ENCODE results near the gene AHSG. TPM values are rescaled to one million over a fixed set of nuclear protein-coding genes. Genes with fewer than 3 reads are reported as not detected.

Gene AHSG
- total and polyA plus RNA-seq, 10 of the 15 experiments (the other 5 are each of a cell fraction or from before 2014, with no cell fraction given), result 0.06 to 0.90 (median 0.15) TPM; not detected in 7

DNA sequence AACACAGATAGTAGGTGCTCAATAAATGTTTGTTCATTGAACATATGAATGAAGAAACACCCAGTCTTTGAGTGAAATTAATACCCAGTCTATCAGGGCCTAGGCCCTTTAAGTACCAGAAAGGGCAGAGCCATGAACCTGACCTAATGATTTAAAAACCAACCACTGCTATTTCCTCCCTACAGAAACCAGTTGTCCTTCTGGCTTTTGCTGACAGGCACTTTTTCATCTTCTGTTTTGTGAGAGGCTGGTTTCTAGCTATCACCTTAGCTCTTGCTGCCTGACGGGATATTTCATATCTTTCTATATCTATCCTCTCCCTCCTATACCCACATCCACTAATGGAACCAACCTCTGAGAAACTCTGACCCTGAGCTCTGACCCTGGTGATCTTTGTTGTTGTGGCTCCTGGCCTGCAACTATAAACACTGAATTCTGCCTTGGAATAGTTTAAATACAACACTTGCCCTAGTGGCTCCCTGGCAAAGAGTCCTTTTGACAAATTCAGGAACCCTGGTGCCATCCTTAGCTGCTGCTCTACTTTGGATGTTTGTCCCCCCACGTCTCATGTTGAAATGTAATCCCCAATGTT lies 4.1 kb upstream of the AHSG start (continued):
- TF ChIP-seq, protein P1, sequence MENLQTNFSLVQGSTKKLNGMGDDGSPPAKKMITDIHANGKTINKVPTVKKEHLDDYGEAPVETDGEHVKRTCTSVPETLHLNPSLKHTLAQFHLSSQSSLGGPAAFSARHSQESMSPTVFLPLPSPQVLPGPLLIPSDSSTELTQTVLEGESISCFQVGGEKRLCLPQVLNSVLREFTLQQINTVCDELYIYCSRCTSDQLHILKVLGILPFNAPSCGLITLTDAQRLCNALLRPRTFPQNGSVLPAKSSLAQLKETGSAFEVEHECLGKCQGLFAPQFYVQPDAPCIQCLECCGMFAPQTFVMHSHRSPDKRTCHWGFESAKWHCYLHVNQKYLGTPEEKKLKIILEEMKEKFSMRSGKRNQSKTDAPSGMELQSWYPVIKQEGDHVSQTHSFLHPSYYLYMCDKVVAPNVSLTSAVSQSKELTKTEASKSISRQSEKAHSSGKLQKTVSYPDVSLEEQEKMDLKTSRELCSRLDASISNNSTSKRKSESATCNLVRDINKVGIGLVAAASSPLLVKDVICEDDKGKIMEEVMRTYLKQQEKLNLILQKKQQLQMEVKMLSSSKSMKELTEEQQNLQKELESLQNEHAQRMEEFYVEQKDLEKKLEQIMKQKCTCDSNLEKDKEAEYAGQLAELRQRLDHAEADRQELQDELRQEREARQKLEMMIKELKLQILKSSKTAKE (IDR thresholded peaks at IDR 0.05; ENCODE audit: low read depth, poor library complexity, severe bottlenecking), result no peak
- TF ChIP-seq RAD21 (IDR thresholded peaks at IDR 0.05; ENCODE audit: insufficient read depth, low read depth, low read length), result no peak

DNA sequence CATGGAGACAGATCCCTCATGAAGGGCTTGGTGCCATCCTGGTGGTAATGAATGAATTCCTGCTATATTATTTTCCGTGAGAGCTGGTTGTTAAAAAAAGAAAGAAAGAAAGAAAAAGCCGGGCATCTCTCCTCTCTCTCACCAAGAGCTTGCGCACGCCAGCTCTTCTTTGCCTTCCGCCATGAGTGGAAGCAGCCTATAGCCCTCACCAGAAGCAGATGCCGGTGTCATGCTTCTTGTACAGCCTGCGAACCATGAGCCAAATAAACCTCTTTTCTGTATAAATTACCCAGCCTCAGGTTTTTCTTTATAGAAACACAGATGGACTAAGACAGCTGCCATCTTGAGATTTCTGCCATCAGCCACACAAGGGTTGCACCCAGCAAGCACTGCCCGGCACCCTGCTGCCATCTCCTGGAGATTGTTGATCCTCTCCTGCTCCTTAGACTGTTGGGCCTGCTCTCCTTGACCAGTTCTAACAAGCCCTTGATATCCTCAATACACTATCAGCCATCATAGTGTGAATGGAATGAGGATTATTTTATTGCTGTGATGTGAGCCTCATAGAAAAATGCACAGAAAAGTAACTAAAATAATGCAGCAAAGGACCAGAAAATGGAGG lies 3.5 kb upstream of the AHSG start:
- ChIA-PET POLR2A (no interaction called here), RAD21 (ENCODE audit: unreplicated experiment) (interaction anchor here (0.7 to 2.5 kb wide), 6 partner anchors 69 to 949 kb away, joined by 3 to 8 read pairs (median 3); no protein-coding TSS in a partner anchor), SMC1A (ENCODE audit: uncharacterized antibody, unreplicated experiment) (interaction anchor here (0.8 to 2.6 kb wide), 7 partner anchors 13 to 629 kb away, joined by 3 to 28 read pairs (median 4); no protein-coding TSS in a partner anchor), CTCF (interaction anchor here (0.7 to 5.1 kb wide), 16 partner anchors 8 to 863 kb away, joined by 3 to 36 read pairs (median 4); partner anchors contain the start of gene DNAJB11)
- Histone ChIP-seq H3K9me3 (replicated peaks; ENCODE audit: control insufficient read depth, insufficient read depth, low read length) (no peaks in the 10 kb centered on the region), H3K36me3 (ENCODE audit: control insufficient read depth in 2 of 2, insufficient read depth in 2 of 2, low read length in 1 of 2) (no peaks in the 10 kb centered on the region), H3K27me3 (replicated peaks in 1 of 2; ENCODE audit: control insufficient read depth in 2 of 2, insufficient read depth in 2 of 2, low read length in 1 of 2) (peaks cover 2 to 3% of the 10 kb centered on the region in 2 experiments; a peak in 3 of 4 replicates), H3K4me2 (ENCODE audit: control insufficient read depth, insufficient read depth) (no peak overlapping the region), H2AFZ (ENCODE audit: control insufficient read depth, low read depth, low read length) (no peak overlapping the region), H3K9ac (ENCODE audit: control insufficient read depth, insufficient read depth, low read length) (no peak overlapping the region), H3K4me1 (ENCODE audit: control insufficient read depth, insufficient read depth, low read length) (no peaks in the 10 kb centered on the region), H3K27ac (ENCODE audit: control insufficient read depth, insufficient read depth) (no peak overlapping the region), H3K79me2 (ENCODE audit: control insufficient read depth, insufficient read depth, low read length) (no peaks in the 10 kb centered on the region), H3K4me3 (no peak overlapping the region), H4K20me1 (ENCODE audit: control insufficient read depth, insufficient read depth) (no peaks in the 10 kb centered on the region)
- FAIRE-seq (no peak), DNase-seq (ENCODE audit: low read depth, low spot score) (no peak), ATAC-seq (peak; percentile 93)
- WGBS (ENCODE audit: insufficient coverage, insufficient replicate concordance, low lambda C conversion rate, missing lambda C conversion rate), result 60% methylated on average over 8 of the region's 8 CpGs
- intact Hi-C loops (cut with micrococcal nuclease; ENCODE audit: unreplicated experiment), result no loop called here
- in situ Hi-C loops (cut with MboI), result loop anchor here (5.0 kb wide), 1 partner anchor 627 kb away; no protein-coding TSS in a partner anchor
- no TSS peak for BruUV-seq (replicated peaks)
- TF ChIP-seq TCF7 (IDR thresholded peaks at IDR 0.05; ENCODE audit: borderline replicate concordance) (no peak), SMC3 (IDR thresholded peaks at IDR 0.05; ENCODE audit: borderline replicate concordance, low read length) (peak; percentile 38; the same call in 1 of the 2 replicates), BMI1 (IDR thresholded peaks at IDR 0.05; ENCODE audit: borderline replicate concordance) (no peak), FOS (IDR thresholded peaks at IDR 0.05; ENCODE audit: borderline replicate concordance, extremely low read depth, insufficient read length) (no peak), SMARCA5 (IDR thresholded peaks at IDR 0.05) (no peak), DPF2 (IDR thresholded peaks at IDR 0.05) (no peak), SUPT20H (IDR thresholded peaks at IDR 0.05; ENCODE audit: borderline replicate concordance, control insufficient read depth, low read depth, low read length) (no peak), MYB (IDR thresholded peaks at IDR 0.05; ENCODE audit: borderline replicate concordance, low read depth, low read length) (no peak), FOXK2 (IDR thresholded peaks at IDR 0.05) (no peak), RAD21 (IDR thresholded peaks at IDR 0.05; ENCODE audit: insufficient read depth, low read depth, low read length) (peak; percentile 38; the same call in 1 of the 2 replicates), MTA2 (IDR thresholded peaks at IDR 0.05; ENCODE audit: low read depth) (no peak)
- TF ChIP-seq, protein P2, sequence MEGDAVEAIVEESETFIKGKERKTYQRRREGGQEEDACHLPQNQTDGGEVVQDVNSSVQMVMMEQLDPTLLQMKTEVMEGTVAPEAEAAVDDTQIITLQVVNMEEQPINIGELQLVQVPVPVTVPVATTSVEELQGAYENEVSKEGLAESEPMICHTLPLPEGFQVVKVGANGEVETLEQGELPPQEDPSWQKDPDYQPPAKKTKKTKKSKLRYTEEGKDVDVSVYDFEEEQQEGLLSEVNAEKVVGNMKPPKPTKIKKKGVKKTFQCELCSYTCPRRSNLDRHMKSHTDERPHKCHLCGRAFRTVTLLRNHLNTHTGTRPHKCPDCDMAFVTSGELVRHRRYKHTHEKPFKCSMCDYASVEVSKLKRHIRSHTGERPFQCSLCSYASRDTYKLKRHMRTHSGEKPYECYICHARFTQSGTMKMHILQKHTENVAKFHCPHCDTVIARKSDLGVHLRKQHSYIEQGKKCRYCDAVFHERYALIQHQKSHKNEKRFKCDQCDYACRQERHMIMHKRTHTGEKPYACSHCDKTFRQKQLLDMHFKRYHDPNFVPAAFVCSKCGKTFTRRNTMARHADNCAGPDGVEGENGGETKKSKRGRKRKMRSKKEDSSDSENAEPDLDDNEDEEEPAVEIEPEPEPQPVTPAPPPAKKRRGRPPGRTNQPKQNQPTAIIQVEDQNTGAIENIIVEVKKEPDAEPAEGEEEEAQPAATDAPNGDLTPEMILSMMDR (IDR thresholded peaks at IDR 0.05 in 2 of 3, conservative IDR thresholded peaks at IDR 0.05 in 1 of 3; ENCODE audit: control insufficient read depth in 2 of 3, extremely low read depth in 1 of 3, insufficient read depth in 1 of 3, low read depth in 3 of 3, low read length in 3 of 3), result peak; percentile 30 to 50 (median 46); a peak in 5 of 6 replicates
- TF ChIP-seq, protein P3, sequence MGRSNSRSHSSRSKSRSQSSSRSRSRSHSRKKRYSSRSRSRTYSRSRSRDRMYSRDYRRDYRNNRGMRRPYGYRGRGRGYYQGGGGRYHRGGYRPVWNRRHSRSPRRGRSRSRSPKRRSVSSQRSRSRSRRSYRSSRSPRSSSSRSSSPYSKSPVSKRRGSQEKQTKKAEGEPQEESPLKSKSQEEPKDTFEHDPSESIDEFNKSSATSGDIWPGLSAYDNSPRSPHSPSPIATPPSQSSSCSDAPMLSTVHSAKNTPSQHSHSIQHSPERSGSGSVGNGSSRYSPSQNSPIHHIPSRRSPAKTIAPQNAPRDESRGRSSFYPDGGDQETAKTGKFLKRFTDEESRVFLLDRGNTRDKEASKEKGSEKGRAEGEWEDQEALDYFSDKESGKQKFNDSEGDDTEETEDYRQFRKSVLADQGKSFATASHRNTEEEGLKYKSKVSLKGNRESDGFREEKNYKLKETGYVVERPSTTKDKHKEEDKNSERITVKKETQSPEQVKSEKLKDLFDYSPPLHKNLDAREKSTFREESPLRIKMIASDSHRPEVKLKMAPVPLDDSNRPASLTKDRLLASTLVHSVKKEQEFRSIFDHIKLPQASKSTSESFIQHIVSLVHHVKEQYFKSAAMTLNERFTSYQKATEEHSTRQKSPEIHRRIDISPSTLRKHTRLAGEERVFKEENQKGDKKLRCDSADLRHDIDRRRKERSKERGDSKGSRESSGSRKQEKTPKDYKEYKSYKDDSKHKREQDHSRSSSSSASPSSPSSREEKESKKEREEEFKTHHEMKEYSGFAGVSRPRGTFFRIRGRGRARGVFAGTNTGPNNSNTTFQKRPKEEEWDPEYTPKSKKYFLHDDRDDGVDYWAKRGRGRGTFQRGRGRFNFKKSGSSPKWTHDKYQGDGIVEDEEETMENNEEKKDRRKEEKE (IDR thresholded peaks at IDR 0.05), result no peak
